ENCODE results near the gene SLC25A34. TPM values are rescaled to one million over a fixed set of nuclear protein-coding genes. Genes with fewer than 3 reads are reported as not detected.
A peak's percentile ranks its signal among the peaks of the same experiment; 100 is the strongest.

SLC25A34 gene
- total RNA-seq, 1 donor, result 1.3 TPM

DNA sequence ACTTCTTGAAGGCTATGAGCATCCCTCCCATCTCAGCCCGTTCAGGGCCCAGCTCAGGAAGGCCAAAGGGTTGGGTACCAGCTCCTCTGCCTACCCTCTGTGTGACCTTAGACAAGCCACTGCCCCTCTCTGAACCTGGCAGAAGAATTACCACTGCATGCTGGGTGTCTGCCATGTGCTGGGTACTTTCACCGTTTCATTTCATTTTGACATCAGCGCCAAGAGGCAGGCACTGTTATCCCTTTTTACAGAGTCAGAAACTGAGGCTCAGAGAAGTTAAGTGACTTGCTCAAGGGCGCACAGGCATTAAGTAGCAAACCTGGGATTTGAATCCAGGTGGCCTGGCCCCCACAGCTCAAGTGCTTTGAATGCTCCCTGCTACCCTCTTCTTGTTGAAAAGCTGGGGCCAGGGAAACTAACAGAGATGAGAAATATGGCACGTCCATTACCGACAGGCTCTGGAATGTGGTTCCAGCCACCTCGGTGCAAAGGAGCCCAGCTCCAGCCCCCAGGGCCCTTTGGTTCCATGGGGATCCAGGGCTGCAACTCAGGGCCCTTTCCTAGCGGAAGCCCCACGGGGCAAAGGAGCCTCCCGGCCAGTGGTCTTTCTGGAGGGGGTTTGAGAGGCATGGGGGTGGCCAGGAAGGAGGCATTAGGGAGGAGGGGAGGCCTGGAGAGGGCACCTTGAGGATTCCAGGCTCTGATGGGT is 12.8 kb downstream of the SLC25A34 start:
- DNase-seq (ENCODE audit: low read depth in 2 of 3, low spot score in 2 of 3), result no peak

DNA sequence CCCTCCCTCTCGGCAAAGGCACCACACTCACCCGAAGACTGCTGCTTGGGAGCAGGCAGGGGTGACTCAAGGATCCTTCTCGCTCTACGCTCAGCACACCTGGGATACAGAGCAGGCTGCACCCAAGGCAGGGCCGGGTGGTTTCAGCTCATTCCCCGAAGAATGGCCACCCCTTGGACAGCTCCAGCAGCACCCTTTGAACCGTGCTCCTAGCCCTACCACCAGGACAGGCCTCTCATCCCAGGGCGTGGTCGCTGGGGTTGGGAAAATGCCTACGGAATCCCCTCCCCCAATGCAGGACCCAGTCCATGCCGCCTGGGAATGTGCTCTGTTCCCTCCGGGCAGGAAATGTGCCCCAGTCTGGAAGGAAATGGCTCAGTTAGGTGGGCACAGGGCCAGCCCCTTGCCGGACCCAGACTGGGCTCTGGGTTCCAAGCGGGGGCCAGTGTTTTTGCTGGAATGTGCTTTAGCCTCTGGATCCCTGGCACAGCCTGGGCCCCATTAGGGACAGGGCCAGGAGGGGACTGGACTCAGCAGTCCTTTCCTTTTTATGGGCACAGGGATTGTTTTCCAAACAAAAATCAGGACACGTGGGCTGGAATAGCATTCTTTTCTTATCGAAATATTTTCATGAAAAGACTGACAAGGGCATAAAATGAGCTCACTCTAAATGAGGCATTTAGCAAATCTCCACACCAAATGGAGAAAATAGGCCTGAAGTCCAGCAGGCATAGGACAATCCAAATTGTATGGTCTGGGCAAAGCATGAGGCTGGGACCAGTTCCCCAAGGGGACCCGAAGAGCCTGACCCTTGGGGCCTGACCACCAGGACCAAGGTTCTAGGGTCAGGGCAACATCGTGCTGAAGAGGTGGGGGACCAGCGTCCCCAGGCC is 13.6 kb downstream of the SLC25A34 start:
- DNase-seq (ENCODE audit: low read depth in 2 of 3, low spot score in 2 of 3), result no peak

DNA sequence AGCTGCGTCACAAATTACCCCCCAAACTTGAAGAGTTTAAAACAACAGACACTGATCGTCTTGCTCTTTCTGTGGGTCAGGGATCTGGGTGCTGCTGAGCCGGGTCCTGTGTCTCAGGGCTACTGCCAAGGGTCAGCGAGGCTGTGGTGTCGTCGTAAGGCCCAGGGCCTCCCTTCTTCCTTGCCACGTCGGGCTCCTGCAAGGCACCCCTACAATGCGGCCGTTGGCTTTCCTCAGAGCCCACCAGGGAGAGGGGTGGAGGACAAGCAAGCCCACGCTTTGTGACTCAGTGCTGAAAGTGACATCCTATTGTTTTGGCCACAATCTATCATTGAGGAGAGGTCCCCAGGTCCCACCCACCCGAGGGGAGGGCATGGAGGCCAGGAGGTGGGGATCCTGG is 14.9 kb downstream of the SLC25A34 start:
- DNase-seq (ENCODE audit: low read depth in 2 of 3, low spot score in 2 of 3), result no peak

DNA sequence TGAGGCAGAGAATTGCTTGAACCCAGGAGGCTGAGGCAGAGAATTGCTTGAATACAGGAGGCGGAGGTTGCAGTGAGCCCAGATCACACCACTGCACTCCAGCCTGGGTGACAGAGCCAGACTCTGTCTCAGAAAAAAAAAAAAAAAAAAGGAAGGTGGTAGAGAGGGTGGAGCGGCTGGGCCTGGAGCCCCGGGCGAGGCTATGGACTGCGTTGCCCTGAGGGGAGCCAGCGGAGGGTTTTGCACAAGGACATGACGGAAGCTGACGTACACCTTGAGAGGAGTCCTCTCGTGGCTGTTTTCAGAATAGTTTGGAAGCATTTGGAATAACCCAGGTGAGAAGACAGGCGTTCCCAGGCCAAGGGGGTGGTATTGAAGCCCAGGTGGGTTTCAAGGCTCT is 15.7 kb downstream of the SLC25A34 start:
- no peak for DNase-seq (ENCODE audit: low read depth in 2 of 3, low spot score in 2 of 3)

DNA sequence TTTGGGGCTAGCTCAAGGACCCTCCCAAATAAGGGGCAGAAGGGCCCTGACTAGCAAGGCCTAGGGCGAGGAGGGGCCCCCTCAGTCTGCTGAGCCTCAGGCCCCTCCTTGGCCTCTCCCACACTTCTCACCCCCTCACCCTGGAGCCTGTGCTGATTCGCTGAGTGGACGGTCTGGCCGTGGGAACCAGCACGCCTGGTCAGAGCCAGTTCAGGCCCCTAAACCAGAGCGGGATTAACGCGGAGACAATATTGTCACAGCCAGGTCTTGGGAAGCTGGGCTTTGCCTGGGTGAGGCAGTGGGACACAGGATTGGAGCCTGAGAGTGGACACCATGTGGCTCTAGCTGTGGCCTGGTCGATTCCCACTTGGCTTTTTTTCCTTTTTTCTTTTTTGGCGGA is 17.7 kb downstream of the SLC25A34 start:
- no peak for DNase-seq (ENCODE audit: low read depth in 2 of 3, low spot score in 2 of 3)

DNA sequence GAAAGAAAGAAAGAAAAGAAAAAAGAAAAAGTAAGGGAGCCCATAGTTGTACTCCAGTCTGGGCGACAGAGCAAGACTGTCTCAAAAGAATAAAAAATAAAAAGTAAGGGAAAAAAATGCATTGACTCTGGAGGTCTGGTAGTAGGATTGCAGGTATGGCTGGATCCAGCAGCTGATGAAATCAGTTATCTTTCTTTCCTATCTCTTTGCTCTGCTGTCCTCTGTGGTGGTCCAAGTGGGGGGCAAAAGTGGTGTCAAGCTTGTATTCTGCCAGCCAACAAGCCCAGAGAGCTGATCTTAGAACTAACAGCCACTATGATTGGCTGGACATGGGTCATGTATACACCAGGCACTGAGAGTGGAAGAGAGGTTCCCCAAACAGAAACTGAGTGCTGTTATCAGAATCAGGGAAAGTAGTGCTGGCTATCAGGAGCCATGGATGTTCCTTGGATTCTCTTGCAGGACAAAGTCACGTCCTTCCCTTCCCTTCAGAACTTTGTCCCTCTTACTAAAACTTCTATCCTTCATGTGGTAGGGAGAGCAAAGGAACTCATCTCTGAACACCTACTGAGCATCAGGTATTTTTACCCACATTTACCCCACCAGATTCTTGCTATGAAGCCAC is 19.1 kb downstream of the SLC25A34 start:
- no peak for DNase-seq (ENCODE audit: low read depth in 2 of 3, low spot score in 2 of 3)

DNA sequence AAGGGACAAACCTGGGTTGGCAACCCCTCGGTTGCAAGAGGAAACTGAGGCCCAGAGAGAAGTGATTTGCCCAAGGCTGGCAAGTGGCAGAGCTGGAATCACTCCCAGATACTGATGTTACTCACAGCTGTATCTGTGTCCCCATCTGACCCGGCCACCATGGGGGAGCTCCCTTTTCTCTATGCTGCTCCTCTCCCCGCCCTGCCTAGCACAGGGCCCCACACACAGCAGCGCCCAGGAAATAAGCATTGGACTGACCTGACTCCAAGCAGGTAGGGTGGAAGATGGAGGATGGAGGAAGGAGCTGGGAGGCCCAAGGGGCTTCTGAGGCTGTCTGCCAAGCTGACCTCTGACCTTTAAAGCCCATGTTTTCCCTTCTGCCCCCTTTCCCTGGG is 19.6 kb downstream of the SLC25A34 start:
- DNase-seq (ENCODE audit: low read depth in 2 of 3, low spot score in 2 of 3), result no peak

DNA sequence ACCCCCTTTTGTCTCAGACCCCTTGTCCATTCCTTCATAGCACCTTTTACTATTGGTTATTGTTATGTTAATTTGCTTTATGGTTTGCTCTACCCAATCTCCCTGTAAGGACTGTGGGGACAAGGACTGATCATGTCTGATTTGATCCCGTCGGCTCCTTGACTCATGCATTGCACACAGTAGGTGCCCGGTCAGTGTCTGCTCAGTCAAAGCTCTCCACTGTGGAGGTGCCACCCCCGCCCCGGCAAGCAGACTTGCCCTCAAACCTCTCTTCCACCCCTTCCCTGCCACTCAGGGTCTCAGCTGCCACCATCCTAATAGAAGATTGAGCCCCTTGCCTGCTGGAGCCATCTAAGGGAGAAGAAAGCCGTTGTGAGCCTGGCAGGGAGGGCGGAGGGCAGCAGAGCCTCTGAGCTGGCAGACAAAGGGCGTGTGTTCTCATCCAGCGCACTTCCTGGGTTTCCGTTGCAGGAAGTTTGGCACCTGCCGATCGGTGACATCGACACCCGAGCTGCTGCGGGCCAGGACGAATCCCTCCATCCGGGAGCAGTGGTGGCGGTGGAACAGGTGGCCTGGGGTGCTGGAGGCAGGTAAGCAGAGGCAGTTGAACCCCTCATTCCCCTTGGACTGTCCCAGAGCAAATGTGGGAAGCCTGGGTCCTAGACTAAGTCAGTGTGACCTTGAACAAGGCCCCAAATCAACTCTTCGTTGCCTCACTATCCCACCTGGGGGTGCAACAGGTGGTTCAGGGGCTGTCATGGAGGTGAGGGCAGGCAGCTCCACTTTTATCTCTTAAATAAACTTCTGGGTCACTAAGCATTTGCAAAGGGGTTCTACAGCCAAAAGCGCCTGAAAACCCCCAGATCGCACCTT is 20.3 kb downstream of the SLC25A34 start:
- DNase-seq (ENCODE audit: low read depth in 2 of 3, low spot score in 2 of 3), result peak in 2 of 3 donors; percentile 32 to 39

DNA sequence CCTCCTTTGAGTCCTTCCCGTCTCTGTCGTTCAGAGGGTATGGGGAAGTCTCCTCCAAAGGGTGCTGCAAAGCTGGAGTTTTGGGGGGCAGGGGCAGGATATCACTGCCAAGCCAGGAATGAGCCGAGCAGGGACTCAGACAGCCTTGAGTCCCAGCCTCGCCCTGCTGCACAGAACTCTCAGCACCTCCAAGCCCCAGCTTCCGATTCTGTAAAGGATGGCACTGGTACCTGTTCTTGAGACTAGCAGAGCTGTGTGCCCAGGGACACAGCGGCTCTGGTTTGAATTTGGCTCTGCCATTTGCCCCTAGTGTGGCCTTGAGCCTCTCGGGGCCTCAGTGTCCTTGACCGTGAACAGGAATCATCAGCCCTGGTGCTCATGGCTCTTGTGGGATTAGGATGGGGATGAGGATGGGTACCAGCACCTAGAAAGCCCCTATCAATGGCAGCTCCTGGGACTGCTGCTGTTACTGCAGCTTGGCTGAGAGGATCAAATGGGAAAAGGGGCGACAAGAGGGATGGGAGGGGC is 21.0 kb downstream of the SLC25A34 start:
- peak in 1 of 3 donors; percentile 30 for DNase-seq (ENCODE audit: low read depth in 2 of 3, low spot score in 2 of 3)

DNA sequence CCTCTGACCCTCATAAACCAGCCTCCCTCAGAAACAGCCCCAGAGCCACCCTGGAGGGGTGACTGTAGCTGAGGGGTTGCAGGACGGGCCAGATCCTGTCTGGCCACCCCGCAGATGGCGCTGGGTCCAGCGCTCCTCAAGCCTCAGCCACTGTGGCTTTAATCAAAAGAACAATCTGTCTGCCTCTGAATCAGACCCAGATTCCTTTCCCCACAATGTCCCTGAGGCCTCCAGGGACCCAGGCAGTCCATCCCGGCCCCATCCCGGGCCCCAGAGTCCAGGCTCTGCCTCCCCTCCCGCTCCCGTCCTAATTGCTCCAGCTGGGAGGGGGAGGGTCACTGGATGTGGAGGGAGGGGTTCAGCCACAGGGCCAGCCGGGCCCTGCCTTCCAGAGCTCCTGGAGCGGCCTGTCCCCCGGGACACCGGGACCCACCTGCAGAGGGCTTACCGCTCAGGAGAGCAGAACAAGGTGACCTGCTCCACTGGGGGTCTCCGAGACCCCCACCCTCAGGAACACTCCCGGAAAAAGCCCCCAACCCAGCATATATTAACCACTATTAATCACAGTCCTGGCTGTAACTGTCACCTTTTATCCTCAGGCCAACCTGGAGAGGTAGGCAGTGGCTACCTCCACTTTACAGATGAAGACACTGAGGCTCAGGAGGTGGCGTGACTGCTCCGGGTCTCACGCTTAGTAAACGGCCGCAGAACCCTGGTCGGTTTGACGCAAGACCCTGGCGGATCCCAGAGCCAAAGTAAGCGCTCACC is 21.7 kb downstream of the SLC25A34 start:
- DNase-seq (ENCODE audit: low read depth in 2 of 3, low spot score in 2 of 3), result no peak

DNA sequence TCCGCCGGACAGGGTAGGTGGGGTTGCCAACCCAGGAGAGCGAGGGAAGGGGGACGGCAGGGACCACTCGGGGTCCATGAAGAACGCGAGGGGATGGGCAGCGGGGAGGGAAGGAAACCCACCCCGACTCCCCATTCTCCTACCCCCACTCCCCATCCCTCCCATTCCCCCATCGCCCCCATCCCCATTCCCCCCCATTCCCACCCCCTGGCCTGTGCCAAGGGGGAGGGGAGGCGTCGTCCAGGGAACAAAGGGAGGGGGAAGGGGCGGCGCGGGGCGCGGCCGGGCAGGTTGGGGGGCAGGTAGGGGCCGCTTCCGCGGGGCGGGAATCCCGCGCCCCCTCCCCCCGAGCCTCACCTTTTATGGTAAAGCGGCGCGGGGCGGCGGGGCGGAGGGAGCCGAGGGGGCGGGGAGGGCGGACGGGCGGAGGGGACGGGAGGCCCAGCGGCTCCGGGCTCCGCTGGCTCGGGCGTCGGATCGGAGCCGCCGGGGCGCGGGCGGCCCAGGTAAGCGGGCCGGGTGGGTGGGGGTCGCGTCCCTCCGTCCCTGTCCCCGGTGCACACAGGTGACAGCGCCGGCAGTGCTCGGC is 22.4 kb downstream of the SLC25A34 start, which contains the start of gene FBLIM1:
Gene FBLIM1, plus strand, starts transcription at position 453 of the 589 bp plus-strand sequence. CDS start 6,189 bp downstream, outside the sequence.
- DNase-seq (ENCODE audit: low read depth in 2 of 3, low spot score in 2 of 3), result no peak

DNA sequence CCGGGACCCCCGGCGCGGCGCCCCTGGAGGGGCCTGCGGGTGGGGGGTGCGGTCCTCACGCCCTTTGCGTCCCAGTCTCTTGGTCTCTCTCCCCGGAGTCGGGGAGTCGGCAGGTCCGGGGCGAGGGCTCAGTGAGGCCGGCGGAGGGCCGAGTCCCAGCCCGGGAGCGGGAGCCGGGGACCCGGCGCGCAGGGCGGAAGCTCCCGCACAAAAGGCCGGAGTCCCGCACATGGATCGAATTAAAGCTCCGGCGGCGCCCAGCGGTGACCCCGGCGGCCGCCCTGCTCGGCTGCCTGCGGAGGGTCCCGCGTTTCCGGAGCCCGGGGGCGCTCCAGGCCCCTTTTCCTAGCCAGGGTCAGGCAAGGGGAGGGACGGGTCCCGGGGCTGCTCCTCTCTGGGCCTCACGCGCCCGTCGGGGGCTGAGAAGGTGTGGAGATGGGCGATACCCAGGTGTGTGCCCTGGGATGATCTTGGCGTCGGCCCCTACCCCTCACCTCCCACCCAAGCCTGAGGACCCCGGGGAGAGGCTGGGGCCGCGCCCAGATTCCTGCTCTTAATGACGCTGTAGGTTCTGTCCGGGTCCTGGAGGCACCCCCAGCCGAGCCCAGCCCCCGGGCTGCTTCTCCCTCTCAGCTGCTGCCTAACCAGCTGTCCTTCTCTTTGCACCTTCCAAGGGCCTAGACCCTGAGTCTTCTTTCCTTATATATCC is 23.0 kb downstream of the SLC25A34 start:
- DNase-seq (ENCODE audit: low read depth in 2 of 3, low spot score in 2 of 3), result no peak

DNA sequence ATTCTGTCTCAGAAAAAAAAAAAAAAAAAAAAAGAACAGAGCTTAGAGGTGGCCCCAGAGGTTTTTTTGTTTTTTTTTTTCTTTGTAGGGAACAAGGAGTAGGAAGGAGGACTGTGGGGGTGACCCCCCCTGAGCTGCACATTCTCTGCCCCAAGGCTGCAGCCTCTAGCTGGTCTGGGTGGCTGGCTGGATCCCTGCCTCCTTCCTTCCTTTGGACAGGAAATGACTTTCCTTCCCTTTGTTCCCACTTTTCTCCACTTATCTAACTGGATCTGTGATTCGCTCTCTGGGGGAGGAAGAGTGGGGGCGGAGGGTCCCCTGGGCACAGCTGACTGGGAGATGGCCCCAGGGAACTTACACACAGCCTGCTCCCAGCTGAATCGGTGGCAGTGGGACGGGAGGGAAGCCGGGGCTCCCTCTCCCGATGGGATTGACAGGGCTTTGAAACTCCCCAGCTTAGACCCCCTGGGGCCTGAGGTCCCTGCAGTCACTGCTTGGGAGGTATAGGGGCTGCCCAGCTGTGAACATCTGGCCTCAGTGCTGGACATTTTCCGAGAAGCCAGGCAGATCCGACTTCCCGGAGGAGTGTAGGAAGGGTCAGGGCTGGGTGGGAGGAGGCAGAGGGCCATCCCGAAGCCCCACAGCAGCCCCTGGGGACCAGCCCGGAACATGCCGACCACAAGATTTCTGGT is 24.6 kb downstream of the SLC25A34 start:
- no peak for DNase-seq (ENCODE audit: low read depth in 2 of 3, low spot score in 2 of 3)

DNA sequence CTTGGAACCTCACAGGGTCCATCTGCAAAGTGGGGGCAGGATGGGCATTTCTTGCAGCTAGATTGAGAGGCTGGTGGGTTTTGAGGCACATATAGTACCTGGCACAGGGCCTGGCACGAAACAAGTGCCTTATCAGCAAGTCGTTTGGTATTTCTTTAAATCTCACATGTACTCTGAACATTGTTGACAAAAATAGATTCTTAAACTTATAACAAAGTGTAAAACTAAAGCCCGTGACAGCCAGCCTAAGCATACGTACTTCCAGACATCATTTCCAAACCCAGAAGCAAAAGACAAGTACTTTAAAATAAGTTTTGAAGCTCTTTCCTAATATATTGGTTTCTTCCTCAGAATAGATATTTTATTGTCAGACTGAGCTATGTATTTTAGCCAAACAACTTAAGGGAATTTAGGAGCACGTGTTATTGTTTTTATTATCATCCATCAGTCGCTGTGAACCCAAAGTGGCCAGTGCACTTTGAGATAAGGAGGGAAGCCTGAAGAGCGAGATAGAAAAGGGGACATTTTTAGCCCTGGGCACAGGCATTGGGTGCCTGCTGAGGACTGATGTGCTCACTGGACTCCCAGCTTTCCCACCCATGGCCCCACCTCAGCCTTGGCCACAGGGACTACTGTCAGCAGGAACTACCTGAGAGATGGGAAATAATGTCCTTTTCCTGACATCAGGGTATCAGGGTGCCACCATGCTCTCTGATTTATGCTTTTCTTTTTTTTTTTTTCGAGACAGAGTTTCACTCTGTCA is 25.5 kb downstream of the SLC25A34 start:
- DNase-seq (ENCODE audit: low read depth in 2 of 3, low spot score in 2 of 3), result no peak

DNA sequence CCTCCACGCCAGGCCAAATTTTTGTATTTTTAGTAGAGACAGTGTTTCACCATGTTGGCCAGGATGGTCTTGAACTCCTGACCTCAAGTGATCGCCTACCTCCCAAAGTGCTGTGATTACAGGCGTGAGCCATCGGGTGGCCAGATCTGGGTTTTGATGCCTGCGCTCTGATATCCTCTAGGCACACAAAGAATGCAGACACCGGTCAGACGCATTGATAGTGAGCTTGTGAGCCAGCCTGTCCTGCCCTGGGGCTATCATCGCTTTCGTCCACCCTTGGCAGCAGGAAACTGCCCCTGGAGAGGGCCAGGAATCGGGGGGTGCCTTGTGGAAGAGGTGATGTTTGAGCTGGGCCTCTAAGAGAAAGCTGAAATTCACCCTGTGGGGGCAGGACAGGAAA is 26.5 kb downstream of the SLC25A34 start:
- no peak for DNase-seq (ENCODE audit: low read depth in 2 of 3, low spot score in 2 of 3)

DNA sequence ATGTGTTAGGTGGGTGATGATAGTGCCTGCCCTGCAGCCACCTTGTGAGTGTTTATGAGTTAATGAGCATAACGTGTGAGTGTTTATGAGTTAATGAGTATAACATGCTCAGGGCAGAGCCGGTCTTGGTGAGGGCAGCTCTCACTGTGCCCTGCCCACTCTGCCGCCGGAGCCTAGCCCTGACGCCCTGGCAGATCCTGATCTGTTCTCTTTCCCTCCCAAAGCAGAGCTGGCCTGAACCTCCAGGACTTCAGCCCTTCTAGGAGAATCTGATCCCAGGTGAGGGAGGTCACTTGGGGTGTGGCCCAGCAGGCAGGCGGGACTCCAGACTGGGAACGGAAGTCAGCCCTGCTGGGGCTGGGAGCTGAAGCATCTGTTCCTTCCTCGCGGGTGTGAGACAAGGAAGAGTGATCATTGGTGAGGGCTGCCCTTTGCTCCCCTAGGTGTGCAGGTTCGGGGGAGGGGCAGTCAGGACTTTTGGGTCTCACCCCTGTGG is 28.3 kb downstream of the SLC25A34 start:
- DNase-seq (ENCODE audit: low read depth in 2 of 3, low spot score in 2 of 3), result no peak

DNA sequence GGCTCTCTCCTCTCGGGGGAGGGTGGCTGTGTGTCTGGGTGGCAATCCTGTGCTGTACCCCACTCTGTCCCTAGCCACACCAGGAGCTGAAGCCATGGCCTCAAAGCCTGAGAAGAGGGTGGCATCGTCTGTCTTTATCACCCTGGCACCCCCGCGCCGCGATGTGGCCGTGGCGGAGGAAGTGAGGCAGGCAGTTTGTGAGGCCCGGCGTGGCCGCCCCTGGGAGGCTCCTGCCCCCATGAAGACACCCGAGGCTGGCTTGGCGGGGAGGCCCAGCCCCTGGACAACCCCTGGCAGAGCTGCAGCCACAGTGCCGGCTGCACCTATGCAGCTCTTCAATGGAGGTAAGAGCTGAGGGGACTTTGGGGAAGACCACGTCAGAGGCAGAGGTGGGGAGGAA is 28.8 kb downstream of the SLC25A34 start:
- no peak for DNase-seq (ENCODE audit: low read depth in 2 of 3, low spot score in 2 of 3)

All from hematopoietic multipotent progenitor cell (in vitro differentiated cells).